Jurkat, Clone E6-1 (cell line): ENCODE measurements around the gene TMEM81.

ENCODE experiments used
- DNase-seq: peaks from one replicate; pipeline ENCODE4 v3.0.0-alpha.2; 2011; ENCODE audit warnings: low read depth, low spot score
- H3K4me3 ChIP-seq: 2 replicates; pipeline ENCODE4 v1.5.1; 2011; ENCODE audit warnings: mild to moderate bottlenecking, low read length, control low read depth, moderate library complexity

Gene TMEM81

GRCh38 chr1:205062895-205063294 is 21.4 kb downstream of the TMEM81 start:
- no peak overlapping the region for H3K4me3 ChIP-seq
- DNase-seq, result no peak

GRCh38 chr1:205062319-205062718 is 21.9 kb downstream of the TMEM81 start:
- no peak overlapping the region for H3K4me3 ChIP-seq
- DNase-seq, result no peak

- peak; percentile 63 for DNase-seq
- H3K4me3 ChIP-seq, result no peak overlapping the region
Measured at GRCh38 chr1:205061665-205062069, 22.6 kb downstream of the TMEM81 start.

- no peak overlapping the region for H3K4me3 ChIP-seq
- no peak for DNase-seq
Measured at GRCh38 chr1:205061227-205061626, 23.0 kb downstream of the TMEM81 start.

GRCh38 chr1:205060746-205061145 is 23.5 kb downstream of the TMEM81 start:
- no peak overlapping the region for H3K4me3 ChIP-seq
- DNase-seq, result no peak

GRCh38 chr1:205059660-205060059 is 24.6 kb downstream of the TMEM81 start:
- no peak overlapping the region for H3K4me3 ChIP-seq
- DNase-seq, result no peak

GRCh38 chr1:205058853-205059252 is 25.4 kb downstream of the TMEM81 start:
- DNase-seq, result no peak
- no peak overlapping the region for H3K4me3 ChIP-seq

- DNase-seq, result no peak
- no peak overlapping the region for H3K4me3 ChIP-seq
Measured at GRCh38 chr1:205057808-205058575, 26.3 kb downstream of the TMEM81 start.

GRCh38 chr1:205056956-205057568 is 27.2 kb downstream of the TMEM81 start:
- no peak overlapping the region for H3K4me3 ChIP-seq
- DNase-seq, result no peak

- no peak for DNase-seq
- H3K4me3 ChIP-seq, result no peak overlapping the region
Measured at GRCh38 chr1:205056188-205056611, 28.1 kb downstream of the TMEM81 start.

- DNase-seq, result no peak
- no peak overlapping the region for H3K4me3 ChIP-seq
Measured at GRCh38 chr1:205054013-205054412, 30.2 kb downstream of the TMEM81 start.

- no peak for DNase-seq
- H3K4me3 ChIP-seq, result no peak overlapping the region
Measured at GRCh38 chr1:205053296-205053695, 31.0 kb downstream of the TMEM81 start.

GRCh38 chr1:205052690-205053089 is 31.6 kb downstream of the TMEM81 start:
- no peak for DNase-seq

GRCh38 chr1:205049479-205049878 is 34.8 kb downstream of the TMEM81 start:
- no peak for DNase-seq
- H3K4me3 ChIP-seq, result no peak overlapping the region

More at GRCh38 chr1:205052690-205053089, 31.6 kb downstream of the TMEM81 start:
- no peak overlapping the region for H3K4me3 ChIP-seq

- H3K4me3 ChIP-seq, result no peak overlapping the region
- DNase-seq, result no peak
Measured at GRCh38 chr1:205048382-205048781, 35.9 kb downstream of the TMEM81 start.

- DNase-seq, result no peak
- no peak overlapping the region for H3K4me3 ChIP-seq
Measured at GRCh38 chr1:205047764-205048231, 36.5 kb downstream of the TMEM81 start.

- DNase-seq, result no peak
- H3K4me3 ChIP-seq, result no peak overlapping the region
Measured at GRCh38 chr1:205046870-205047269, 37.4 kb downstream of the TMEM81 start.

GRCh38 chr1:205045146-205045545 is 39.1 kb downstream of the TMEM81 start:
- DNase-seq, result no peak
- no peak overlapping the region for H3K4me3 ChIP-seq

GRCh38 chr1:205044741-205045140 is 39.5 kb downstream of the TMEM81 start:
- DNase-seq, result no peak
- H3K4me3 ChIP-seq, result no peak overlapping the region

- no peak overlapping the region for H3K4me3 ChIP-seq
- no peak for DNase-seq
Measured at GRCh38 chr1:205043866-205044265, 40.4 kb downstream of the TMEM81 start.
